Large intestine (tissue), 3 donors: ENCODE results near the gene PAX6. TPM values are rescaled to one million over a fixed set of nuclear protein-coding genes. Genes with fewer than 3 reads are reported as not detected.

Experiments used
- DNase-seq, 2 donors: peaks; one replicate each; pipeline versions ENCODE4 v3.0.0 to v3.0.0-alpha.2; 2013
- H3K27ac ChIP-seq: one replicate; pipeline ENCODE4 v1.5.1; 2013; ENCODE audit warnings: low read length
- H3K27me3 ChIP-seq: 2 replicates; pipeline ENCODE4 v1.6.1; 2013; ENCODE audit warnings: low read length; ENCODE audit not compliant: control insufficient read depth, insufficient read depth
- H3K36me3 ChIP-seq: 2 replicates; pipeline ENCODE4 v1.6.1; 2013; ENCODE audit warnings: low read length; ENCODE audit not compliant: control insufficient read depth, insufficient read depth
- H3K4me1 ChIP-seq: one replicate; pipeline ENCODE4 v1.6.1; 2013; ENCODE audit warnings: low read length; ENCODE audit not compliant: control insufficient read depth, insufficient read depth
- H3K4me3 ChIP-seq: one replicate; pipeline ENCODE4 v1.5.1; 2013; ENCODE audit warnings: low read length
- H3K9me3 ChIP-seq: one replicate; pipeline ENCODE4 v1.6.1; 2013; ENCODE audit warnings: mild to moderate bottlenecking, low read depth, low read length, moderate library complexity; ENCODE audit not compliant: control insufficient read depth
- WGBS: methylation state at CpG from one replicate; pipeline ENCODE4 v1.1.5; 2013; ENCODE audit warnings: low lambda C conversion rate; ENCODE audit not compliant: insufficient coverage; 5-methylcytosine and 5-hydroxymethylcytosine counted together
- polyA plus RNA-seq: library from polyadenylated mRNA; unstranded; fragments of 120-200 nt; gene quantifications from one replicate; pipeline ENCODE4 v1.2.1, GENCODE V29; 2013

The PAX6 gene
- polyA plus RNA-seq, 1 donor, result 6.7 TPM

DNA sequence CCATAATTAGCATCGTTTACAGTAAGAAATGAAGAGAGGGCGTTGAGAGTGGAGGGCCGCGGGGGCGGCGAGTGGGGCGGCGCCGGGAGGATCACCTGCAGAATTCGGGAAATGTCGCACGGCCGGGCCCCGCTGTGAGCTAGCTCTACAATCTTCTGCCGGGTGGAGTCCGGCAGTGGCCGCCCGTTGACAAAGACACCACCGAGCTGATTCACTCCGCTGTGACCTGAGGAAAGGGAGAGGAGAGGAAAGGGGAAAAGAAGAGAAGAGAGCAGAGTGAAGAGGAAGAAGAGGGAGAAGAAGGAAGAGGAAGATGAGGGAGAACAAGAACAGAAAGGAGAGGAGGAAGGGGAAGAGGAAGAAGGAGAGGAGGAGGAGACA, 8.5 kb downstream of the PAX6 start:
- peaks cover 100% of the 10 kb centered on the region for H3K27me3 ChIP-seq
- DNase-seq, result no peak
- 0% methylated on average over 2 of the region's 20 CpGs for WGBS

DNA sequence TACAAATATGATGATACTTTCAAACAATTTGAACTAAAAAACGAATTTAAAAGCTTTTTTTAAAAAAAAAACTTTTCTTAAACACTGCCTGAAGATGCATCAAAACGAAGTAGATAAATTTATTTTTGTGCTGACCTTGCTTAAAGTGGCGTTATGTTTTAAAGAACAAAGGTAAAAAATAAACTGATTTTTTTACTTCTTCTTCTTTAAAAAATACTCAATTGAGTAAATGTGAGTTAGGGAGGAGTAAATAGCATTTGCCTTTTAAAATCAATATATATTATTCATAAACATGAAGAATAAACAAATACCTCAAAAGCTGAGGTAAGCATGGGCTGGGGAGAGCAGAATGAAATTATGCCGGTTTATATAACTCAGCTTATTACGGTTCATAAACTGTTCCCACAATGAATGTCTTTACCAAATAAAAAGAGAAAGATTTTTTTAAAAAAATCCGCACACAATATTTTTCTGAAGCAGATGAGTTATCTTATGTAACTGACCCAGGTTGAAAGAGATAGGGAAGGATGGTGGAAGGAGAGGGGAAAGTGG, 9.0 kb downstream of the PAX6 start:
- Histone ChIP-seq H3K36me3 (no peaks in the 10 kb centered on the region), H3K4me1 (peaks cover 4% of the 10 kb centered on the region), H3K27ac (no peak overlapping the region), H3K4me3 (no peak overlapping the region), H3K27me3 (peaks cover 100% of the 10 kb centered on the region), H3K9me3 (peaks cover 7% of the 10 kb centered on the region)
- DNase-seq, result no peak
- 0% methylated on average over 4 of the region's 6 CpGs for WGBS

More for the DNA sequence above, 8.5 kb downstream of the PAX6 start:
- H3K27ac ChIP-seq, result no peak overlapping the region
- H3K4me1 ChIP-seq, result peaks cover 4% of the 10 kb centered on the region
- H3K9me3 ChIP-seq, result peaks cover 7% of the 10 kb centered on the region
- H3K36me3 ChIP-seq, result no peaks in the 10 kb centered on the region
- H3K4me3 ChIP-seq, result no peak overlapping the region

DNA sequence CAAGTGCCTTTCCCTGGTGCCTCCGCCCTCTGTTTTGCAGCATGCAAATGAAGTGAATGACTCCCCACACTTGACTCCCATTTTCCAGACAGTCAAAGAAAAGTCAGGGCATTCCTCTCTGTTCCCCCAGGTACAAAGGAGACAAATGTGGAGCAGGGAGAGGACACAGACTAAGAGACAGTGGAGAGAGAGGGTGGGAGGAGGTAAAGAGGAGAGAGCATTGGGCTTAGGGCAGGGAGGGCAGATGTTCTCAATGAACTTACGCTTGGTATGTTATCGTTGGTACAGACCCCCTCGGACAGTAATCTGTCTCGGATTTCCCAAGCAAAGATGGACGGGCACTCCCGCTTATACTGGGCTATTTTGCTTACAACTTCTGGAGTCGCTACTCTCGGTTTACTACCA, 9.8 kb downstream of the PAX6 start:
- Histone ChIP-seq H3K9me3 (peaks cover 7% of the 10 kb centered on the region), H3K4me3 (no peak overlapping the region), H3K27ac (no peak overlapping the region), H3K4me1 (peaks cover 4% of the 10 kb centered on the region), H3K27me3 (peaks cover 100% of the 10 kb centered on the region), H3K36me3 (no peaks in the 10 kb centered on the region)
- WGBS, result 38% methylated on average over 1 of the region's 9 CpGs
- DNase-seq, result no peak

DNA sequence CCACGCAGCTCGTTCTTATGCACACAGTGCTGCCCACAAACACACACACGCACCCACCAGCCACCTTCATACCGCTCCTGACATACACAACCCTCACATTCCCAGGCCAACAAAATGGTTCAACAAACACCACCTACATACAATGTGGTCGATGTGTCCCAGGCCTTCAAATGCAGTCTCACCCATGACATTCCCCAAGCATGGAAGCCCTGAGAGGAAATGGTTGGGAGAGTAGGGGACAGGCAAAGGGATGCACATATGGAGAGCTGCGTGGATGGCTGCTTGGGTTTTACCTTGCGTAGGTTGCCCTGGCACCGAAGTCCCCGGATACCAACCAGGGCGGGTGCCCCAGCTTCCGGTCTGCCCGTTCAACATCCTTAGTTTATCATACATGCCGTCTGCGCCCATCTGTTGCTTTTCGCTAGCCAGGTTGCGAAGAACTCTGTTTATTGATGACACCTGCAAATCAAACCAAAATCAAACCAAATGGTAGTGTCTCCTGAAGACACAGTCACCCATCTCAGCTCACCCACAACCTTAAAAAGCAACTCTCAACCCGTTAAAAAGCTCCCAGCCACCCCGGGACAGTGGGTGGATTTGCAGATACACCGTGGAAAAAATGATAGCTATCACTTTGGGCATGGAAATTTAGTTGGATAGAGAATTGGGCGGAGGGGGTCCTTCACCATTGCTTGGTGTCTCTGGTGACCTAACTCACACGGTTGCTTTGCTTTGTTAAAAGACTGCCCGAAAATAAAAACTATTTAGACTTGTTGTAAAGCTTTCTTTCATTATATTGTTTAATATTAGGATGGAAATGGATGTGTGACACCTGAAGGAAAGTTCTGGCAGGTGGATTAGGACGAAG, 10.5 kb downstream of the PAX6 start:
- no peak overlapping the region for H3K4me3 ChIP-seq
- H3K27ac ChIP-seq, result no peak overlapping the region
- no peak for DNase-seq
- H3K9me3 ChIP-seq, result peaks cover 5% of the 10 kb centered on the region
- peaks cover 100% of the 10 kb centered on the region for H3K27me3 ChIP-seq
- 0% methylated on average over 1 of the region's 23 CpGs for WGBS
- peaks cover 4% of the 10 kb centered on the region for H3K4me1 ChIP-seq
- no peaks in the 10 kb centered on the region for H3K36me3 ChIP-seq

DNA sequence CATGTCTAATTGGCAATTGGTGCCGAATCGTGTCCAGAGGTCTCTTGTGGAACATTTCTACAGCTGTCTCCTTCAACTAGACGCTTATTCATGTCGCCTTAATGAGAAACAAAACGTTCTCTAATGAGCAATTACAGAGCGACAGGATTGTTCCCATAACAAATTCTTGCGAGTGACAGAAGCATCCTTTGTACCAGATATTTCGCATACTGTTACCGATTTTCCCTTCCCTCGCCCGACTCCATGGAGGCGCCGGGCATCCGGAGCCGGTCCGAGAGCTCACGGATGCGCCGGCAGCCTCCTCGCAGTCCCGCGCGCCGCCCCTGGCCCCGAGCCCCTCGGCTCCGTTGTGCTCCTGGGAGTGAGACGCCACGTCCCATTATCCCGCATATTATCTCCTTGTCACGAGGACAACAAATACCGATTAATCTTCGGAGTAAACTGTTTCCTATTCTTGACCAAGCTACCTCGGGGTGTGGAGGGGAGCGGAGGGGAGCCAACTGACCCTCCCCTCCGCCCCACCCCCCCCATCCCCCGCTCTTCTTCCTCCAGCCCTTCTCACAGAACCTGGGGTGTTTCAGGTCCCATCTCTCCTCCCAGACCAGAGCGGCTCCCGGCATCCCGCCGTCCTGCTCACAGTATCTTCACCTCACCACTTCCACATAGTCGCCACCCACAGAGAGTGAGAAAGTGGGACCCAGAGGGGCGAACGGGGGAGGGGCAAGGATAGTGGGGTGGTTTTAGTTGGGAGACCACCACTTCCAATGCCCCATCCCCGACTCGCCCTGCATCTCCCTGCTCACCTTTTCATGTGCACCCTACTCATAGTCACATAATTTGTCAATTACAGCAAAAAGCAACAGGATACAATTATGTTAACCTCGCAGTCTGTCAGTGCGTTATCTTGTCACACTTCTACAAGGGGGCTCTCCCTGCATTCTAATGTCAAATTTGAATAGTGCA, 11.4 kb downstream of the PAX6 start:
- 18% methylated on average over 2 of the region's 48 CpGs for WGBS
- no peak overlapping the region for H3K4me3 ChIP-seq
- H3K36me3 ChIP-seq, result no peaks in the 10 kb centered on the region
- DNase-seq, result no peak
- H3K27me3 ChIP-seq, result peaks cover 93% of the 10 kb centered on the region
- peaks cover 5% of the 10 kb centered on the region for H3K9me3 ChIP-seq
- H3K4me1 ChIP-seq, result peaks cover 4% of the 10 kb centered on the region
- H3K27ac ChIP-seq, result no peak overlapping the region

DNA sequence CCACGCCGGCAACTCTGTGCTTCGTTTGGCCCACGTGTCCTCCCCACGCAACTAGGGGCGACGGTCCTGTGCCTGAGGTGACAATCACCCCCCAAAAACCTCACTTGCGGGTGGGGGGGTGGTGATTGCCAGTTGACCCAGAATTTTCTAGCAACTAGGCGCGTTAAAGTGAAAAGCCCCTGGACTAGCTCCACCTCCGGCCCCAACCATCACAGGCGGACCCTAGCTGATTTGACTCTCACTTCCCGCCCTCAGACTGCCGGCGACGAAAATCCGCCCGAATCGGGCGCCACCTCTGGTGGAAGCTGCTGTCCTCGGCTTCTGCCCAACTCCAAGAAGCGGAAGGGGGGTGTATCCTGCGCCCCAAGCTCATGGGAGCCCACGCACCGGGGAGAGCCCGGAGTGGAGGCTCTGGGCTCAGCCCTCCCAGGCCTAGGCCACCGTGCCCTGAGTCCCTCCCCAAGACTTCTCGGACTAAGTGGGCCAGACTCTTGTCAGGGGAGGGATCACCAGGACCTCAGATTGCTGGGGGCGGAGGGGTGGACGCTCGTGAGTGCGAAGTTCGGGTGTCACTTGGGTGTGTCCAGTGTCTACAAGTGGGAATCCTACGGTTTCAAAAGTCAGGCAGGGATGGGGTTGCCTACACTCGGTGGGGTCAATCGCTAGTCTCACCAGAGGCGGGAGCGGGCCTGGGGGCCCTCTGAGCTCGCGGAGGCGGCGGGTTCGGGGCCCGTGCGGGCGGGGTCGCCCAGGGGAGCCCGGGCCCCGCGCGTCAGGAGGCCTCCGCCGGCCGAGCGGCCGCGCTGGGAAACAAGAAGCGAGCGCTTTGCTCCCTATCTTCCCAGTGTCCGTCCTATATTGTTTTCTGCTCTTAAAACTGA, 12.3 kb downstream of the PAX6 start:
- DNase-seq, result no peak
- Histone ChIP-seq H3K27ac (no peak overlapping the region), H3K9me3 (peaks cover 5% of the 10 kb centered on the region), H3K36me3 (no peaks in the 10 kb centered on the region), H3K4me3 (no peak overlapping the region), H3K27me3 (peaks cover 91% of the 10 kb centered on the region), H3K4me1 (peaks cover 4% of the 10 kb centered on the region)
- WGBS, result no CpG with 5 or more reads among the region's 60 CpGs

DNA sequence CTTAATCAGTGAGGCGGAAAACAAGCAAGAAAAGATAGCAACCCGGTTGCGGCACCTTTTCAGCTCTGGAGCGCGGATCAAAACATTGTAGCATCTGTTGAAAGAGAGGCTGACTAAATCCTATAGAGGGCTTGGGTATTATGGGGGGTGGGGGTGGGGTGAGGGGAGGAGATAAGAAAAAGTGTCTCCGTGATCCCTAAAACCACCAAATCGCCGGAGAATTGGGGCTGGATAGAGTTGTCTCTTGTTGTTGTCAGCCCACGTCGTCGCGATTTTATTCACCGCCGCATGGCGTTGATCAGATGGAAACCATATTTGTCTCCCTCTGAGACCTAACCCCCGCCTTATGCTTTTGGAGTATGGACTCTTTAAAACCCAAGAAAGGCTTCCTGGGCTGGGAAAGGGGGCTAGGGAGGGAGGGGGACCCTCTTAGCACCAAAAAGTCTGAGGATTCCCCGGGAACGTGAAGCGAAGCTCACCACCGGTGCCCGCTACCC, 13.0 kb downstream of the PAX6 start:
- H3K4me3 ChIP-seq, result no peak overlapping the region
- no CpG with 5 or more reads among the region's 21 CpGs for WGBS
- peaks cover 4% of the 10 kb centered on the region for H3K4me1 ChIP-seq
- peaks cover 91% of the 10 kb centered on the region for H3K27me3 ChIP-seq
- H3K27ac ChIP-seq, result no peak overlapping the region
- no peaks in the 10 kb centered on the region for H3K36me3 ChIP-seq
- no peak for DNase-seq
- peaks cover 5% of the 10 kb centered on the region for H3K9me3 ChIP-seq

DNA sequence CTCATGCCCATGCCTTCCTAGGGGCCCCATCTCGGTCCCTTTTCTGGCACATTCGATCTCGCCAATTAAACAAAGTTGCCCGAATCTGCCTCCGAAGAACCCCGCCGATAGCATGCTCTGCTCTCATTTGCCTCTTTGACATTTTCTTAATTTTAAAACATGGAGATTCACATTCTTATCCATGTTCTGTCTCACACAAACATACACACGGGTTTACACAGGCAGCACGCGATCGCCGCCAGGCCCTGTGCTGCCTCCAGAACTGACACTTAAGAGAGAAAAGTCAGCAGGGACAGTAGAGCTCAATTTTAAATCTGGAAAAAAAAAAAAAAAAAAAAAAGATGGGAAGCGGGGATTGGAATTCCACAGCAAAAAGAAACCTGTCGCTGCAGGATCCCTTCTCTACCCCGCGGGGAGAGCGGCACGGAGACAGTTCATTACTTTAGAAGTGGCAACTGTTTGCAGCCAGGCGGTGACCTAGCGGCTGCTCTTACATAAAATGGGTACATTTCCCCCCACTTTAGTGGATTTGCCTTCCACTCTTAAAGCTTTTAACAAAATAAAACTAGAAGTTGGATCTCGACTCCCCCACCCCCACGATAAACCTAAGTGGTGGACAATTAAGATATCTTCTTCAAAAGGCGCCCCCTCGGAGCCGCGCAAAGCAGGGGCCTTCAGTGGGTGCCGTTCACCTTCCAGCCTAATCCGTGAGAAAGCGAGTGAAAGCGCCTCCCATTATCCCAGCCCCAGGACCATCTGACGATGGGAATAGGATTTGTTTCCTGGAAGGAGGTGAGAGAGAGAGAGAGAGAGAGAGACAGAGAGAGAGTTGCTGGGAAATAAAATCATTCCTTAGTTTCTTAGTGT, 13.7 kb downstream of the PAX6 start:
- H3K4me3 ChIP-seq, result no peak overlapping the region
- 0% methylated on average over 4 of the region's 31 CpGs for whole genome bisulfite sequencing
- no peak for DNase-seq
- H3K4me1 ChIP-seq, result peaks cover 4% of the 10 kb centered on the region
- H3K27ac ChIP-seq, result no peak overlapping the region
- H3K9me3 ChIP-seq, result peaks cover under 1% of the 10 kb centered on the region
- peaks cover 85% of the 10 kb centered on the region for H3K27me3 ChIP-seq
- H3K36me3 ChIP-seq, result no peaks in the 10 kb centered on the region
